HepG2 (cell line): ENCODE measurements around the gene STARD5. TPM values are rescaled to one million over a fixed set of nuclear protein-coding genes. Genes with fewer than 3 reads are reported as not detected.

Experiments used
- ARID5B ChIP-seq: IDR thresholded peaks from 2 replicates; pipeline ENCODE4 v1.4.0; 2020; ENCODE audit warnings: mild to moderate bottlenecking, missing genetic modification reagents
- CENPX ChIP-seq: sonication (generic); formaldehyde crosslinking; IDR thresholded peaks from 2 replicates; pipeline ENCODE4 v1.9.0; 2021; ENCODE audit warnings: mild to moderate bottlenecking, missing genetic modification reagents, moderate library complexity
- FOXK2 ChIP-seq: fragments of 450-650 bp; IDR thresholded peaks from 2 replicates; pipeline ENCODE4 v1.6.1; 2016
- MAFF ChIP-seq: IDR thresholded peaks from 2 replicates; pipeline ENCODE4 v1.6.1; 2011; ENCODE audit warnings: low read depth, low read length, improper control_type of control experiment
- MYNN ChIP-seq: sonication (generic); formaldehyde crosslinking; IDR thresholded peaks from 2 replicates; pipeline ENCODE4 v1.4.0; 2020; ENCODE audit warnings: mild to moderate bottlenecking, low read depth, missing genetic modification reagents
- NCOA2 ChIP-seq: sonication (generic); formaldehyde crosslinking; IDR thresholded peaks from 2 replicates; pipeline ENCODE4 v1.8.0; 2022; ENCODE audit warnings: inconsistent platforms
- PRPF4 ChIP-seq: fragments of 200-400 bp; formaldehyde crosslinking; IDR thresholded peaks from 2 replicates; pipeline ENCODE4 v1.6.1; 2016; ENCODE audit warnings: low read length, low read depth; ENCODE audit not compliant: poor library complexity, severe bottlenecking
- TMF1 ChIP-seq: sonication (generic); formaldehyde crosslinking; IDR thresholded peaks from 2 replicates; pipeline ENCODE4 v1.8.1; 2022; ENCODE audit warnings: low read depth, missing genetic modification reagents
- TRAFD1 ChIP-seq: sonication (generic); formaldehyde crosslinking; IDR thresholded peaks from 2 replicates; pipeline ENCODE4 v1.5.1; 2020; ENCODE audit warnings: missing genetic modification reagents, mild to moderate bottlenecking, borderline replicate concordance
- ZFP62 ChIP-seq: sonication (generic); formaldehyde crosslinking; IDR thresholded peaks from 2 replicates; pipeline ENCODE4 v1.4.0; 2020; ENCODE audit warnings: missing genetic modification reagents
- ZNF160 ChIP-seq: sonication (generic); formaldehyde crosslinking; IDR thresholded peaks from 2 replicates; pipeline ENCODE4 v1.8.0; 2022; ENCODE audit warnings: mild to moderate bottlenecking, inconsistent platforms, missing genetic modification reagents
- ZNF264 ChIP-seq: sonication (generic); formaldehyde crosslinking; IDR thresholded peaks from 2 replicates; pipeline ENCODE4 v1.4.0; 2020; ENCODE audit warnings: missing genetic modification reagents
- ZNF558 ChIP-seq: sonication (generic); formaldehyde crosslinking; IDR thresholded peaks from 2 replicates; pipeline ENCODE4 v1.9.0; 2022; ENCODE audit warnings: mild to moderate bottlenecking, missing genetic modification reagents, borderline replicate concordance
- ZNF772 ChIP-seq: sonication (generic); formaldehyde crosslinking; IDR thresholded peaks from 2 replicates; pipeline ENCODE4 v1.5.0; 2020; ENCODE audit warnings: mild to moderate bottlenecking, missing genetic modification reagents
- ZNF781 ChIP-seq: sonication (generic); formaldehyde crosslinking; IDR thresholded peaks from 2 replicates; pipeline ENCODE4 v1.5.1; 2020; ENCODE audit warnings: borderline replicate concordance, mild to moderate bottlenecking, missing genetic modification reagents; ENCODE audit errors: not compliant biosample characterization
- polyA plus RNA-seq, 8 experiments: library from polyadenylated mRNA; depleted of rRNA in 3 of 8; stranded (reverse) in 7 of 8; unstranded in 1 of 8; fragments of >200 nt; fragmentation: Illumina TruSeq in 4 of 8; extraction: Trizol in 4 of 8; gene quantifications; 2 replicates each; pipeline versions ENCODE4 v1.2.1 to v1.2.3, GENCODE V29; 2011 to 2016; ENCODE audit warnings: low read depth in 4 of 8, missing spikeins in 1 of 8, mixed read lengths in 1 of 8; ENCODE audit not compliant: insufficient read depth in 1 of 8
- total RNA-seq, 5 experiments: library from RNA; depleted of rRNA; stranded (reverse); fragments of >200 nt; fragmentation: Illumina TruSeq; extraction: Trizol; gene quantifications; 2 replicates each; pipeline ENCODE4 v1.2.3, GENCODE V29; 2016; ENCODE audit warnings: low read depth in 1 of 5
- TF ChIP-seq, protein P1 (sequence below): sonication (generic); formaldehyde crosslinking; IDR thresholded peaks from 2 replicates; pipeline ENCODE4 v1.5.0; 2020; ENCODE audit warnings: missing genetic modification reagents
- TF ChIP-seq, protein P2 (sequence below): sonication (generic); formaldehyde crosslinking; IDR thresholded peaks from 2 replicates; pipeline ENCODE4; 2020; ENCODE audit warnings: missing genetic modification reagents, mild to moderate bottlenecking, borderline replicate concordance

Gene STARD5
- total and polyA plus RNA-seq, 2 of the 13 experiments (the other 11 are each of a cell fraction or from before 2014, with no cell fraction given), result 3.1 to 3.5 TPM

GRCh38 chr15:81323944-81324881 lies at the start of gene STARD5 (continued):
- TF ChIP-seq NCOA2 (CRISPR knock-in tag) (no peak), FOXK2 (no peak), ZFP62 (CRISPR knock-in tag) (no peak), MAFF (no peak), CENPX (CRISPR knock-in tag) (no peak), PRPF4 (no peak), ARID5B (CRISPR knock-in tag) (no peak), ZNF160 (CRISPR knock-in tag) (no peak), TMF1 (CRISPR knock-in tag) (no peak), ZNF264 (no peak), MYNN (CRISPR knock-in tag) (no peak), ZNF781 (CRISPR knock-in tag) (no peak), ZNF558 (no peak), TRAFD1 (CRISPR knock-in tag) (no peak), ZNF772 (no peak)
- TF ChIP-seq, protein P1, sequence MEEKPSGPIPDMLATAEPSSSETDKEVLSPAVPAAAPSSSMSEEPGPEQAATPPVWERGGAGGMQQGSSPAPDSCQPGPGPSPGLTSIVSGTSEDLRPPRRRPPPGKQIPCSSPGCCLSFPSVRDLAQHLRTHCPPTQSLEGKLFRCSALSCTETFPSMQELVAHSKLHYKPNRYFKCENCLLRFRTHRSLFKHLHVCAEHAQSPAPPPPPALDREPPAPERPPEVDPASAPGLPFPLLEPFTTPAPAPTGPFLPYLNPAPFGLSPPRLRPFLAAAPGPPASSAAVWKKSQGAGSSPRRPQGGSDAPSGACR (CRISPR knock-in tag), result no peak
- TF ChIP-seq, protein P2, sequence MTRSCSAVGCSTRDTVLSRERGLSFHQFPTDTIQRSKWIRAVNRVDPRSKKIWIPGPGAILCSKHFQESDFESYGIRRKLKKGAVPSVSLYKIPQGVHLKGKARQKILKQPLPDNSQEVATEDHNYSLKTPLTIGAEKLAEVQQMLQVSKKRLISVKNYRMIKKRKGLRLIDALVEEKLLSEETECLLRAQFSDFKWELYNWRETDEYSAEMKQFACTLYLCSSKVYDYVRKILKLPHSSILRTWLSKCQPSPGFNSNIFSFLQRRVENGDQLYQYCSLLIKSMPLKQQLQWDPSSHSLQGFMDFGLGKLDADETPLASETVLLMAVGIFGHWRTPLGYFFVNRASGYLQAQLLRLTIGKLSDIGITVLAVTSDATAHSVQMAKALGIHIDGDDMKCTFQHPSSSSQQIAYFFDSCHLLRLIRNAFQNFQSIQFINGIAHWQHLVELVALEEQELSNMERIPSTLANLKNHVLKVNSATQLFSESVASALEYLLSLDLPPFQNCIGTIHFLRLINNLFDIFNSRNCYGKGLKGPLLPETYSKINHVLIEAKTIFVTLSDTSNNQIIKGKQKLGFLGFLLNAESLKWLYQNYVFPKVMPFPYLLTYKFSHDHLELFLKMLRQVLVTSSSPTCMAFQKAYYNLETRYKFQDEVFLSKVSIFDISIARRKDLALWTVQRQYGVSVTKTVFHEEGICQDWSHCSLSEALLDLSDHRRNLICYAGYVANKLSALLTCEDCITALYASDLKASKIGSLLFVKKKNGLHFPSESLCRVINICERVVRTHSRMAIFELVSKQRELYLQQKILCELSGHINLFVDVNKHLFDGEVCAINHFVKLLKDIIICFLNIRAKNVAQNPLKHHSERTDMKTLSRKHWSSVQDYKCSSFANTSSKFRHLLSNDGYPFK (CRISPR knock-in tag), result 0 out of 2 replicates have a peak, but pooled peaks have one; percentile 30
